Liver (tissue), 3 donors: ENCODE measurements around the gene STAB1.

Experiments used
- JUND ChIP-seq, 2 donors: IDR thresholded peaks; 2 replicates each; pipeline ENCODE4 v1.6.1; 2016; ENCODE audit warnings: antibody characterized with exemption in 2 of 2
- TAF1 ChIP-seq: conservative IDR thresholded peaks from 2 replicates; pipeline ENCODE4 v1.6.1; 2016; ENCODE audit warnings: antibody characterized with exemption, mild to moderate bottlenecking
- TF ChIP-seq, protein P1 (sequence below): fragments of 150-350 bp; IDR thresholded peaks from 2 replicates; pipeline ENCODE4 v1.5.1; 2017; ENCODE audit warnings: improper control_type of control experiment, low read depth, low read length; ENCODE audit not compliant: missing input control
- donor health status: healthy.
- donor health status: healthy.

DNA sequence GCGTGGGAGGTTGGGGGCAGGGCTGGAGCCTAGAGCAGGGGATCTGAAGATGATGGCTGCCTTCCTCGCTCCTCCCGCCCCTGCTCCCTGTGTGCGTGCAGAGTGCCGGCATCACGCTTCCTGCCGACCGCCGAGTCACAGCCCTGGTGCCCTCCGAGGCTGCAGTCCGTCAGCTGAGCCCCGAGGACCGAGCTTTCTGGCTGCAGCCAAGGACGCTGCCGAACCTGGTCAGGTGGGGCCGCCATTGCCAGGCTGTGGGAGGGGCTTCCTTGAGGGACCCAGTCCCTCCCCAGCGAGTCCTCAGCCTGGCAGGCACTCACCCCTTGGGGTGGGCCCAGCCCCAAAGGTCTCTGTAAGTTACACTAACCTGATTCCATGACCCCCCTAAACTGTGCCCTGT, 17.6 kb downstream of the STAB1 start:
- TF ChIP-seq, protein P1, sequence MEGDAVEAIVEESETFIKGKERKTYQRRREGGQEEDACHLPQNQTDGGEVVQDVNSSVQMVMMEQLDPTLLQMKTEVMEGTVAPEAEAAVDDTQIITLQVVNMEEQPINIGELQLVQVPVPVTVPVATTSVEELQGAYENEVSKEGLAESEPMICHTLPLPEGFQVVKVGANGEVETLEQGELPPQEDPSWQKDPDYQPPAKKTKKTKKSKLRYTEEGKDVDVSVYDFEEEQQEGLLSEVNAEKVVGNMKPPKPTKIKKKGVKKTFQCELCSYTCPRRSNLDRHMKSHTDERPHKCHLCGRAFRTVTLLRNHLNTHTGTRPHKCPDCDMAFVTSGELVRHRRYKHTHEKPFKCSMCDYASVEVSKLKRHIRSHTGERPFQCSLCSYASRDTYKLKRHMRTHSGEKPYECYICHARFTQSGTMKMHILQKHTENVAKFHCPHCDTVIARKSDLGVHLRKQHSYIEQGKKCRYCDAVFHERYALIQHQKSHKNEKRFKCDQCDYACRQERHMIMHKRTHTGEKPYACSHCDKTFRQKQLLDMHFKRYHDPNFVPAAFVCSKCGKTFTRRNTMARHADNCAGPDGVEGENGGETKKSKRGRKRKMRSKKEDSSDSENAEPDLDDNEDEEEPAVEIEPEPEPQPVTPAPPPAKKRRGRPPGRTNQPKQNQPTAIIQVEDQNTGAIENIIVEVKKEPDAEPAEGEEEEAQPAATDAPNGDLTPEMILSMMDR = no peak
- TF ChIP-seq JUND (IDR thresholded peaks at IDR 0.05) (no peak), TAF1 (no peak)
